ENCODE measurements around the gene IL19. TPM values are rescaled to one million over a fixed set of nuclear protein-coding genes. Genes with fewer than 3 reads are reported as not detected.

The IL19 gene
- total and polyA plus RNA-seq, 9 of the 15 experiments (the other 6 are each of a cell fraction or from before 2014, with no cell fraction given): not detected

GRCh38 chr1:206799311-206799710, 28.7 kb downstream of the IL19 start:
- ATAC-seq: no peak
- no peak overlapping the region for H2AFZ ChIP-seq (ENCODE audit: low read depth, low read length)
- ChIA-PET POLR2A (interaction anchor here (0.6 to 1.7 kb wide), 4 partner anchors 12 to 38 kb away, joined by 3 to 4 read pairs (median 4); no protein-coding TSS in a partner anchor), CTCF (ENCODE audit: low intra/inter-chr PET ratio) (no interaction called here)
- no peaks in the 10 kb centered on the region; a peak in 1 of 5 replicates for H3K4me1 ChIP-seq (replicated peaks in 1 of 2; ENCODE audit: control insufficient read depth in 2 of 2, insufficient read depth in 2 of 2, low read length in 2 of 2)
- no peaks in the 10 kb centered on the region for H3K79me2 ChIP-seq (ENCODE audit: control insufficient read depth, insufficient read depth, low read length)
- H3K27me3 ChIP-seq (ENCODE audit: control insufficient read depth in 2 of 2, insufficient read depth in 2 of 2, low read length in 2 of 2): peaks cover 5 to 37% of the 10 kb centered on the region in 2 experiments; a peak in 4 of 5 replicates
- no peak for FAIRE-seq
- H4K20me1 ChIP-seq (replicated peaks; ENCODE audit: control insufficient read depth, insufficient read depth, low read length): 0 out of 2 replicates have a peak, but pooled peaks cover 5% of the 10 kb centered on the region
- no peaks in the 10 kb centered on the region for H3K36me3 ChIP-seq (ENCODE audit: control insufficient read depth, insufficient read depth, low read length)
- H3K4me3 ChIP-seq: no peak overlapping the region
- H3K4me2 ChIP-seq (ENCODE audit: insufficient read depth, low read length): no peak overlapping the region
- H3K9me3 ChIP-seq (replicated peaks; ENCODE audit: control insufficient read depth, insufficient read depth, low read depth, low read length): no peaks in the 10 kb centered on the region
- BruUV-seq (replicated peaks): no TSS peak
- peaks cover 3% of the 10 kb centered on the region for H3K9me1 ChIP-seq (ENCODE audit: control insufficient read depth, insufficient read depth, low read length)
- intact Hi-C loops (cut with micrococcal nuclease) (no loop called here), in situ Hi-C loops (cut with MboI) (no loop called here)
- DNase-seq (ENCODE audit: extremely low read depth in 1 of 4, low spot score in 3 of 4): no peak
- 9% methylated on average over 3 of the region's 3 CpGs for WGBS (ENCODE audit: insufficient coverage, low coverage, missing lambda C conversion rate)
- no peak overlapping the region for H3K9ac ChIP-seq (ENCODE audit: insufficient read depth in 1 of 2, low read depth in 2 of 2, low read length in 2 of 2)
- no peak overlapping the region for H3K27ac ChIP-seq (ENCODE audit: extremely low read depth, low read depth, low read length)
- TF ChIP-seq MCM5 (IDR thresholded peaks at IDR 0.05; ENCODE audit: low read depth): no peak
- TF ChIP-seq, protein P1, sequence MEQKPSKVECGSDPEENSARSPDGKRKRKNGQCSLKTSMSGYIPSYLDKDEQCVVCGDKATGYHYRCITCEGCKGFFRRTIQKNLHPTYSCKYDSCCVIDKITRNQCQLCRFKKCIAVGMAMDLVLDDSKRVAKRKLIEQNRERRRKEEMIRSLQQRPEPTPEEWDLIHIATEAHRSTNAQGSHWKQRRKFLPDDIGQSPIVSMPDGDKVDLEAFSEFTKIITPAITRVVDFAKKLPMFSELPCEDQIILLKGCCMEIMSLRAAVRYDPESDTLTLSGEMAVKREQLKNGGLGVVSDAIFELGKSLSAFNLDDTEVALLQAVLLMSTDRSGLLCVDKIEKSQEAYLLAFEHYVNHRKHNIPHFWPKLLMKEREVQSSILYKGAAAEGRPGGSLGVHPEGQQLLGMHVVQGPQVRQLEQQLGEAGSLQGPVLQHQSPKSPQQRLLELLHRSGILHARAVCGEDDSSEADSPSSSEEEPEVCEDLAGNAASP (IDR thresholded peaks at IDR 0.05): no peak
- no peak for TF ChIP-seq ZNF165 (CRISPR knock-in tag; IDR thresholded peaks at IDR 0.05; ENCODE audit: borderline replicate concordance)
- TF ChIP-seq JUN (IDR thresholded peaks at IDR 0.05; ENCODE audit: borderline replicate concordance, low read depth, low read length): no peak
- TF ChIP-seq JUN (CRISPR knock-in tag; IDR thresholded peaks at IDR 0.05; ENCODE audit: borderline replicate concordance): no peak
- TF ChIP-seq BMI1 (IDR thresholded peaks at IDR 0.05; ENCODE audit: low read length): no peak
- no peak for TF ChIP-seq ZNF699 (CRISPR knock-in tag; IDR thresholded peaks at IDR 0.05; ENCODE audit: insufficient replicate concordance)
- TF ChIP-seq ZZZ3 (IDR thresholded peaks at IDR 0.05): no peak
- TF ChIP-seq, protein P2, sequence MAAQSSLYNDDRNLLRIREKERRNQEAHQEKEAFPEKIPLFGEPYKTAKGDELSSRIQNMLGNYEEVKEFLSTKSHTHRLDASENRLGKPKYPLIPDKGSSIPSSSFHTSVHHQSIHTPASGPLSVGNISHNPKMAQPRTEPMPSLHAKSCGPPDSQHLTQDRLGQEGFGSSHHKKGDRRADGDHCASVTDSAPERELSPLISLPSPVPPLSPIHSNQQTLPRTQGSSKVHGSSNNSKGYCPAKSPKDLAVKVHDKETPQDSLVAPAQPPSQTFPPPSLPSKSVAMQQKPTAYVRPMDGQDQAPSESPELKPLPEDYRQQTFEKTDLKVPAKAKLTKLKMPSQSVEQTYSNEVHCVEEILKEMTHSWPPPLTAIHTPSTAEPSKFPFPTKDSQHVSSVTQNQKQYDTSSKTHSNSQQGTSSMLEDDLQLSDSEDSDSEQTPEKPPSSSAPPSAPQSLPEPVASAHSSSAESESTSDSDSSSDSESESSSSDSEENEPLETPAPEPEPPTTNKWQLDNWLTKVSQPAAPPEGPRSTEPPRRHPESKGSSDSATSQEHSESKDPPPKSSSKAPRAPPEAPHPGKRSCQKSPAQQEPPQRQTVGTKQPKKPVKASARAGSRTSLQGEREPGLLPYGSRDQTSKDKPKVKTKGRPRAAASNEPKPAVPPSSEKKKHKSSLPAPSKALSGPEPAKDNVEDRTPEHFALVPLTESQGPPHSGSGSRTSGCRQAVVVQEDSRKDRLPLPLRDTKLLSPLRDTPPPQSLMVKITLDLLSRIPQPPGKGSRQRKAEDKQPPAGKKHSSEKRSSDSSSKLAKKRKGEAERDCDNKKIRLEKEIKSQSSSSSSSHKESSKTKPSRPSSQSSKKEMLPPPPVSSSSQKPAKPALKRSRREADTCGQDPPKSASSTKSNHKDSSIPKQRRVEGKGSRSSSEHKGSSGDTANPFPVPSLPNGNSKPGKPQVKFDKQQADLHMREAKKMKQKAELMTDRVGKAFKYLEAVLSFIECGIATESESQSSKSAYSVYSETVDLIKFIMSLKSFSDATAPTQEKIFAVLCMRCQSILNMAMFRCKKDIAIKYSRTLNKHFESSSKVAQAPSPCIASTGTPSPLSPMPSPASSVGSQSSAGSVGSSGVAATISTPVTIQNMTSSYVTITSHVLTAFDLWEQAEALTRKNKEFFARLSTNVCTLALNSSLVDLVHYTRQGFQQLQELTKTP (IDR thresholded peaks at IDR 0.05; ENCODE audit: low read depth in 1 of 2, partially characterized antibody in 2 of 2): no peak
- no peak for TF ChIP-seq PCBP1 (IDR thresholded peaks at IDR 0.05; ENCODE audit: low read depth, low read length, poor library complexity, severe bottlenecking)
- TF ChIP-seq ZNF57 (CRISPR knock-in tag; IDR thresholded peaks at IDR 0.05): no peak
- TF ChIP-seq, protein P3, sequence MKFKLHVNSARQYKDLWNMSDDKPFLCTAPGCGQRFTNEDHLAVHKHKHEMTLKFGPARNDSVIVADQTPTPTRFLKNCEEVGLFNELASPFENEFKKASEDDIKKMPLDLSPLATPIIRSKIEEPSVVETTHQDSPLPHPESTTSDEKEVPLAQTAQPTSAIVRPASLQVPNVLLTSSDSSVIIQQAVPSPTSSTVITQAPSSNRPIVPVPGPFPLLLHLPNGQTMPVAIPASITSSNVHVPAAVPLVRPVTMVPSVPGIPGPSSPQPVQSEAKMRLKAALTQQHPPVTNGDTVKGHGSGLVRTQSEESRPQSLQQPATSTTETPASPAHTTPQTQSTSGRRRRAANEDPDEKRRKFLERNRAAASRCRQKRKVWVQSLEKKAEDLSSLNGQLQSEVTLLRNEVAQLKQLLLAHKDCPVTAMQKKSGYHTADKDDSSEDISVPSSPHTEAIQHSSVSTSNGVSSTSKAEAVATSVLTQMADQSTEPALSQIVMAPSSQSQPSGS (CRISPR knock-in tag; IDR thresholded peaks at IDR 0.05): no peak
- no peak for TF ChIP-seq RBM15 (IDR thresholded peaks at IDR 0.05; ENCODE audit: insufficient read depth, low read length)
- no peak for TF ChIP-seq ZNF184 (CRISPR knock-in tag; IDR thresholded peaks at IDR 0.05)
- no peak for TF ChIP-seq HNRNPK (IDR thresholded peaks at IDR 0.05; ENCODE audit: low read depth, low read length, poor library complexity, severe bottlenecking)
- TF ChIP-seq RAD51 (IDR thresholded peaks at IDR 0.05; ENCODE audit: borderline replicate concordance, low read depth): no peak
- no peak for TF ChIP-seq ZNF175 (CRISPR knock-in tag; IDR thresholded peaks at IDR 0.05; ENCODE audit: low read depth)

All from K562 (cell line).